H9 (cell line): Measurements from ENCODE around the gene PRPF6. TPM values are rescaled to one million over a fixed set of nuclear protein-coding genes. Genes with fewer than 3 reads are reported as not detected.
A peak's percentile ranks its signal among the peaks of the same experiment; 100 is the strongest.

Experiments used
- DNase-seq: peaks from one replicate; pipeline ENCODE4 v3.0.0-alpha.2; 2017
- H2AFZ ChIP-seq: one replicate; pipeline ENCODE4 v1.6.1; 2013; ENCODE audit warnings: mild to moderate bottlenecking, low read length, control low read depth, moderate library complexity
- H2AK5ac ChIP-seq: 2 replicates; pipeline ENCODE4 v1.6.1; 2013; ENCODE audit warnings: low read length, control low read depth, mixed read lengths; ENCODE audit not compliant: insufficient read length
- H2BK120ac ChIP-seq: one replicate; pipeline ENCODE4 v1.6.1; 2013; ENCODE audit warnings: low read depth, mild to moderate bottlenecking, low read length, control low read depth, inconsistent platforms; ENCODE audit not compliant: poor library complexity, severe bottlenecking
- H2BK12ac ChIP-seq: 2 replicates; pipeline ENCODE4 v1.6.1; 2013; ENCODE audit warnings: low read length, control low read depth, mixed read lengths, low read depth; ENCODE audit not compliant: insufficient read length
- H2BK15ac ChIP-seq: 2 replicates; pipeline ENCODE4 v1.6.1; 2013; ENCODE audit warnings: low read depth, low read length, control low read depth
- H2BK20ac ChIP-seq: one replicate; pipeline ENCODE4 v1.6.1; 2013; ENCODE audit warnings: low read depth, mild to moderate bottlenecking, low read length, control low read depth, inconsistent platforms; ENCODE audit not compliant: poor library complexity, severe bottlenecking
- H2BK5ac ChIP-seq: 2 replicates; pipeline ENCODE4 v1.6.1; 2013; ENCODE audit warnings: low read length, control low read depth, mixed read lengths; ENCODE audit not compliant: insufficient read length
- H3K14ac ChIP-seq: 2 replicates; pipeline ENCODE4 v1.6.1; 2013; ENCODE audit warnings: low read length, control low read depth; ENCODE audit not compliant: insufficient read depth
- H3K18ac ChIP-seq: 2 replicates; pipeline ENCODE4 v1.6.1; 2013; ENCODE audit warnings: low read depth, mild to moderate bottlenecking, mixed read lengths, low read length, control low read depth; ENCODE audit not compliant: insufficient read length
- H3K23ac ChIP-seq: 2 replicates; pipeline ENCODE4 v1.6.1; 2013; ENCODE audit warnings: low read length, control low read depth, mixed read lengths, low read depth; ENCODE audit not compliant: insufficient read length
- H3K23me2 ChIP-seq: 2 replicates; pipeline ENCODE4 v1.6.1; 2013; ENCODE audit warnings: low read depth, mild to moderate bottlenecking, mixed read lengths, low read length, control low read depth; ENCODE audit not compliant: insufficient read length, poor library complexity, severe bottlenecking
- H3K27ac ChIP-seq: 2 replicates; pipeline ENCODE4 v1.5.1; 2013; ENCODE audit warnings: low read length, control low read depth, mixed read lengths, low read depth; ENCODE audit not compliant: insufficient read length
- H3K27me3 ChIP-seq: 2 replicates; pipeline ENCODE4 v1.6.1; 2013; ENCODE audit warnings: low read length, control low read depth, inconsistent platforms; ENCODE audit not compliant: insufficient read depth
- H3K4ac ChIP-seq: 2 replicates; pipeline ENCODE4 v1.6.1; 2013; ENCODE audit warnings: low read depth, mild to moderate bottlenecking, control low read depth, inconsistent platforms, low read length, moderate library complexity
- H3K4me1 ChIP-seq: 2 replicates; pipeline ENCODE4 v1.6.1; 2013; ENCODE audit warnings: low read length, control low read depth, inconsistent platforms; ENCODE audit not compliant: insufficient read depth
- H3K4me2 ChIP-seq: 2 replicates; pipeline ENCODE4 v1.6.1; 2013; ENCODE audit warnings: low read length, control low read depth, mixed read lengths; ENCODE audit not compliant: insufficient read length, insufficient read depth
- H3K56ac ChIP-seq: 2 replicates; pipeline ENCODE4 v1.6.1; 2013; ENCODE audit warnings: low read depth, mild to moderate bottlenecking, mixed read lengths, low read length, control low read depth; ENCODE audit not compliant: insufficient read length
- H3K79me1 ChIP-seq: 2 replicates; pipeline ENCODE4 v1.6.1; 2013; ENCODE audit warnings: low read depth, mild to moderate bottlenecking, moderate library complexity, low read length, control low read depth, inconsistent platforms; ENCODE audit not compliant: insufficient read depth, poor library complexity, severe bottlenecking
- H3K79me2 ChIP-seq: 2 replicates; pipeline ENCODE4 v1.6.1; 2013; ENCODE audit warnings: low read length, control low read depth, inconsistent platforms; ENCODE audit not compliant: insufficient read depth
- H3K9ac ChIP-seq: 2 replicates; pipeline ENCODE4 v1.6.1; 2013; ENCODE audit warnings: low read length, control low read depth, mixed read lengths; ENCODE audit not compliant: insufficient read length; ENCODE audit errors: extremely low read depth
- H3K9me3 ChIP-seq: one replicate; pipeline ENCODE4 v1.6.1; 2013; ENCODE audit warnings: low read depth, low read length, inconsistent platforms; ENCODE audit not compliant: control insufficient read depth
- H3T11ph ChIP-seq: one replicate; pipeline ENCODE4 v1.6.1; 2013; ENCODE audit warnings: mild to moderate bottlenecking, low read length, control low read depth, inconsistent platforms
- H4K20me1 ChIP-seq: one replicate; pipeline ENCODE4 v1.6.1; 2013; ENCODE audit not compliant: control insufficient read depth, insufficient read length, insufficient read depth
- H4K5ac ChIP-seq: 2 replicates; pipeline ENCODE4 v1.6.1; 2013; ENCODE audit warnings: low read depth, mild to moderate bottlenecking, mixed read lengths, low read length, control low read depth; ENCODE audit not compliant: insufficient read length
- H4K8ac ChIP-seq: replicated peaks from 2 replicates; pipeline ENCODE4 v1.6.1; 2013; ENCODE audit warnings: low read length, control low read depth, mixed read lengths, low read depth; ENCODE audit not compliant: insufficient read length
- H4K91ac ChIP-seq: 2 replicates; pipeline ENCODE4 v1.6.1; 2013; ENCODE audit warnings: low read depth, mild to moderate bottlenecking, moderate library complexity, mixed read lengths, low read length, control low read depth; ENCODE audit not compliant: insufficient read length
- H3K27ac Mint-ChIP-seq, 3 experiments: 2 replicates in 2 of 3; 3 replicates in 1 of 3; pipeline ENCODE4 v1.8.0; 2020 to 2021; ENCODE audit warnings: mixed read lengths in 3 of 3, mild to moderate bottlenecking in 1 of 3, moderate library complexity in 1 of 3
- H3K27me3 Mint-ChIP-seq: 2 replicates; pipeline ENCODE4 v1.8.0; 2021; ENCODE audit warnings: low read depth, mild to moderate bottlenecking, moderate library complexity, mixed read lengths
- H3K36me3 Mint-ChIP-seq, 3 experiments: 2 replicates in 2 of 3; 3 replicates in 1 of 3; pipeline ENCODE4 v1.8.0; 2020 to 2021; ENCODE audit warnings: low read depth in 3 of 3, mixed read lengths in 3 of 3; ENCODE audit not compliant: insufficient read depth in 1 of 3
- H3K4me1 Mint-ChIP-seq, 2 experiments: 2 replicates each; pipeline ENCODE4 v1.8.0; 2020; ENCODE audit warnings: mixed read lengths in 2 of 2
- H3K4me3 Mint-ChIP-seq, 2 experiments: 2 replicates in 1 of 2; 3 replicates in 1 of 2; pipeline ENCODE4 v1.8.0; 2020 to 2021; ENCODE audit warnings: mild to moderate bottlenecking in 2 of 2, mixed read lengths in 2 of 2, moderate library complexity in 1 of 2
- H3K9me3 Mint-ChIP-seq, 2 experiments: 2 replicates in 1 of 2; 3 replicates in 1 of 2; pipeline ENCODE4 v1.8.0; 2020; ENCODE audit warnings: mild to moderate bottlenecking in 2 of 2, mixed read lengths in 2 of 2, moderate library complexity in 1 of 2
- WGBS: extraction: QIAGEN DNeasy Blood & Tissue Kit; methylation state at CpG from one replicate; pipeline ENCODE4 v1.1.7; 2013; ENCODE audit warnings: missing lambda C conversion rate, low lambda C conversion rate, mixed read lengths; ENCODE audit not compliant: insufficient read length; ENCODE audit errors: extremely low coverage; 5-methylcytosine and 5-hydroxymethylcytosine counted together
- total RNA-seq: library from RNA; stranded (reverse); gene quantifications from 2 replicates; pipeline ENCODE4 v1.2.1, GENCODE V29; 2021
- TF ChIP-seq, protein P1 (sequence below): fragments of 200-600 bp; sonication (generic); conservative IDR thresholded peaks from 3 replicates; pipeline ENCODE4 v1.8.0; 2021; ENCODE audit warnings: antibody characterized with exemption, mild to moderate bottlenecking

The PRPF6 gene
- total RNA-seq, 1 experiment from 2014 or later: 87.9 TPM

- peak overlapping the region in 1 of 3 experiments; percentile 23; a peak in 2 of 7 replicates for H3K27ac Mint-ChIP-seq
- no CpG with 5 or more reads among the region's 17 CpGs for WGBS
- H3K18ac ChIP-seq: no peak overlapping the region
These were observed 35.8 kb upstream of the PRPF6 start for GRCh38 chr20:63945031-63945658.

More at GRCh38 chr20:63945031-63945658, 35.8 kb upstream of the PRPF6 start:
- Histone ChIP-seq H2BK15ac (no peak overlapping the region), H3K14ac (no peak overlapping the region), H3T11ph (no peak overlapping the region), H3K4ac (no peak overlapping the region), H3K4me2 (no peak overlapping the region), H3K9ac (no peak overlapping the region), H3K23me2 (peaks cover 7% of the 10 kb centered on the region), H2BK5ac (no peak overlapping the region), H2BK120ac (no peak overlapping the region), H3K79me2 (peaks cover 3% of the 10 kb centered on the region; the same call in 1 of the 2 replicates), H3K27ac (no peak overlapping the region), H3K27me3 (no peaks in the 10 kb centered on the region), H4K5ac (no peak overlapping the region), H4K91ac (no peak overlapping the region), H3K4me1 (no peaks in the 10 kb centered on the region), H2AFZ (no peak overlapping the region), H3K79me1 (no peaks in the 10 kb centered on the region), H3K23ac (no peak overlapping the region), H3K9me3 (no peaks in the 10 kb centered on the region), H4K20me1 (peaks cover 3% of the 10 kb centered on the region), H2AK5ac (no peak overlapping the region), H3K56ac (no peak overlapping the region), H2BK20ac (no peak overlapping the region), H4K8ac (no peak overlapping the region), H2BK12ac (no peak overlapping the region)
- peaks cover 16 to 30% of the 10 kb centered on the region in 2 experiments for H3K4me1 Mint-ChIP-seq
- H3K9me3 Mint-ChIP-seq: peaks cover 4 to 7% of the 10 kb centered on the region in 2 experiments; a peak in 3 of 5 replicates
- TF ChIP-seq, protein P1, sequence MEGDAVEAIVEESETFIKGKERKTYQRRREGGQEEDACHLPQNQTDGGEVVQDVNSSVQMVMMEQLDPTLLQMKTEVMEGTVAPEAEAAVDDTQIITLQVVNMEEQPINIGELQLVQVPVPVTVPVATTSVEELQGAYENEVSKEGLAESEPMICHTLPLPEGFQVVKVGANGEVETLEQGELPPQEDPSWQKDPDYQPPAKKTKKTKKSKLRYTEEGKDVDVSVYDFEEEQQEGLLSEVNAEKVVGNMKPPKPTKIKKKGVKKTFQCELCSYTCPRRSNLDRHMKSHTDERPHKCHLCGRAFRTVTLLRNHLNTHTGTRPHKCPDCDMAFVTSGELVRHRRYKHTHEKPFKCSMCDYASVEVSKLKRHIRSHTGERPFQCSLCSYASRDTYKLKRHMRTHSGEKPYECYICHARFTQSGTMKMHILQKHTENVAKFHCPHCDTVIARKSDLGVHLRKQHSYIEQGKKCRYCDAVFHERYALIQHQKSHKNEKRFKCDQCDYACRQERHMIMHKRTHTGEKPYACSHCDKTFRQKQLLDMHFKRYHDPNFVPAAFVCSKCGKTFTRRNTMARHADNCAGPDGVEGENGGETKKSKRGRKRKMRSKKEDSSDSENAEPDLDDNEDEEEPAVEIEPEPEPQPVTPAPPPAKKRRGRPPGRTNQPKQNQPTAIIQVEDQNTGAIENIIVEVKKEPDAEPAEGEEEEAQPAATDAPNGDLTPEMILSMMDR: no peak
- H3K4me3 Mint-ChIP-seq: no peak overlapping the region
- no peak for DNase-seq
- H3K36me3 Mint-ChIP-seq: peaks cover 5 to 29% (median 22%) of the 10 kb centered on the region in 3 experiments
- no peaks in the 10 kb centered on the region for H3K27me3 Mint-ChIP-seq
